ENCODE data around the gene MORN1.
A peak's percentile ranks its signal among the peaks of the same experiment; 100 is the strongest.
"Not testable (repeated sequence)": the region's sequence is repeated elsewhere in the genome, so short reads cannot be mapped to it uniquely, and the experiment has no call there.

Gene MORN1

GRCh38 chr1:2391041-2391930, at the start of gene MORN1, which contains the start of gene RER1:
Gene MORN1, minus strand, starts transcription at chr1:2391554. Its CDS starts 21 bp downstream, at chr1:2391533.
Gene RER1, plus strand, starts transcription at chr1:2391841. Its CDS starts 3,950 bp downstream, at chr1:2395791.
- peak; percentile 97 to 98 for DNase-seq (ENCODE audit: low read depth in 2 of 2)

- DNase-seq (ENCODE audit: low read depth in 2 of 2) = not testable (repeated sequence)
Observed at GRCh38 chr1:2440346-2440745, 49.0 kb upstream of the MORN1 start.

DNA sequence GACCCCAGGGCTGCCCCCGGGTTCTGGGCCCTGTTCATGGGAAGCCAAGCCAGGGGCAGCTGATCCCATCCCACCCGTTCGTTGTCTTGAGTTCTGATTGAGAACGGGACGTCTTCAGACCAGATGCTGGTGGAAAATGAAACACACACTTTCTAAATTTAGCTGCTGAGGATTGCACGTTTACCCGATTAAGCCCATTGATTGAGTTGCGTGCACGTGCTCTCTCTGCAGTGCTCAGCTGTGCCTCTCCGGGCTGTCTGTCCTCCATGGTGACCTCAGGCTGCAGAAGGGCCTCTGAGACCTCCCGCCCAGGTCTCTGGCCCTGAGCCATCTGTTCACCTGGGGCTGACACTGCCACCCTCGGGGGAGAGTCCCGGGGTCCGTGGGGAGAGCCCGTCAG, 48.0 kb upstream of the MORN1 start:
- DNase-seq (ENCODE audit: low read depth in 2 of 2) = no peak

- no peak for DNase-seq (ENCODE audit: low read depth in 2 of 2)
Observed at GRCh38 chr1:2438641-2439040, 47.3 kb upstream of the MORN1 start.

- no peak for DNase-seq (ENCODE audit: low read depth in 2 of 2)
Observed at GRCh38 chr1:2438038-2438437, 46.7 kb upstream of the MORN1 start.

GRCh38 chr1:2437617-2438016, 46.3 kb upstream of the MORN1 start:
- no peak for DNase-seq (ENCODE audit: low read depth in 2 of 2)

- no peak for DNase-seq (ENCODE audit: low read depth in 2 of 2)
Observed at GRCh38 chr1:2436876-2437275, 45.5 kb upstream of the MORN1 start.

DNA sequence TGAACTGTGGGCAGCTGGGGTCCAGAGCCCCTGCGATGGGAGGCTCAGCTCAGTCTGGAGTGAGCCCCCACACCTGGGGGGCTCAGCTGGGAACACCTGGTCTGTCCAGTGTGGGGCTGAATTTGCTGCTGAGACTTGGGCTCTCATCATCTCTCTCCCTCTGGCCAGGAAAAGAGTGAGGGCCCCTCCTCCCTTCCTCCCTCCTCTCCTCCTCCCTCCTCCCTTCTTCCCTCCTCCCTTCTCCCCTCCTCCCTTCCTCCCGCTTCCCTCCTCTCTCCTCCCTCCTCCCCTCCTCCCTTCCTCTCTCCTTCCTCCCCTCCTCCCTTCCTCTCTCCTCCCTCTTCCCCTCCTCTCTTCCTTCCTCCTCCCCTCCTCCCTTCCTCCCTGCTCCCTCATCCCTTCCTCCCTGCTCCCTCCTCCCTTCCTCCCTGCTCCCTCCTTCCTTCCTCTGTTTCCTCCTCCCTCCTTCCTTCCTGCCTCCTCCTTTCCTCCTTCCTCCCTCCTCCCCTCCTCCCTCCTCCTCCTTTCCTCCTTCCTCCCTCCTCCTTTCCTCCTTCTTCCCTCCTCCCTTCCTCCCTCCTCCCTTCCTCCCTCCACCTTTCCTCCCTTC, 44.5 kb upstream of the MORN1 start:
- DNase-seq (ENCODE audit: low read depth in 2 of 2) = no peak

GRCh38 chr1:2435091-2435490, 43.7 kb upstream of the MORN1 start:
- no peak for DNase-seq (ENCODE audit: low read depth in 2 of 2)

DNA sequence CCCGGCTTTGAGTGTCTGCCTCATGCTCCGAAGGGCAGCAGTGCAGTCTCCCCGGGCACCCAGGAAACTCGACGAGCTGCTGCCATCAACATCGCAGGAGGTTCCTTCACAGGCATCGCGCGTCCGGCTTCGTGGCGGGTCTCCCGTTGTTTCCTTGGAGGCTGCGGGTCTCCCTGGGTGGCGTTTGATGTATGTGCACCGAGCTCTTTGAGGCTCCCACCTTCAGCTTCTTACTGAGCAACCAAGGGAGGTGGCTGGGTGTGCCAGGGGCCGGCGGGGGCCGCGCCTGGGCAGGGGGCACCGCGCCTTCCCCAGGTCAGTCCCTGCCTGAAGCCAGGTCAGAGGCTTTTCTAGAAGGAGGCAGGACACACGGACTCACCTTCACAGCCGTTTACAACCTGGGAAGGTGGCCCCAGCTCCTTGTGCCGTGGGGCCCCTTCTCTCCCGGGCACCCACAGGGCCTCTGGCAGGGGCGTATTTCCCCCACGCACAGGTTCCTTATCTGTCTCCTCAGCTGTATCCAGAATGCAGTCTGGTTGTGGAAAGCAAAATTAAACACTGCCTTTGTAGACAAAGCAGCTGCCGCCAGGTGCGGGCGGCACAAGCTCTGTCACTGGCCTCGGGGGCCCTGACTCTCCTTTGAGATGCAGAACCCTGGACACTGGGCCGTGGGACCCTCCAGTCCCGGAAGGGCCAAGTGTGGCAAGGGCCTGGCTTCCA, 42.7 kb upstream of the MORN1 start:
- DNase-seq (ENCODE audit: low read depth in 2 of 2) = no peak

- no peak for DNase-seq (ENCODE audit: low read depth in 2 of 2)
Observed at GRCh38 chr1:2433196-2433595, 41.8 kb upstream of the MORN1 start.

DNA sequence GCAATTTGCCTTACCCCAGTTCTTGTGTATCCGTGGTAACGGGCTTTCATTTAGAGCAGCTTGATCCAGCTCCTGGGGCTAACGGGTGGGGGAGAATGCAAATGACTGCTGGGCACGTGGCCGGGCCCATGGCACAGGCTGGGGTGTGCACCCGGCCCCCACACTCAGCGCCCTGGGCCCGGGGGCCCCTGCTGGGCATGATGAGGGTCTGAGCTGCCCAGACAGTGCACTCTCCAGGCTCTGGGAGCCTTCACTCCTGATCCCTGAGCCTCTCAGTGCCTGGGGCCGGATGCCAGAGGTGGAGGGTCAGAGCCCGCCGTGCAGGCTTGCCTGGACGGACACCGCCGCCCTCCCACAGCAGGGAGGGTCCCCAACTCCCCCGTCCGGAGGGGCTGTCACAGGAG, 41.1 kb upstream of the MORN1 start:
- DNase-seq (ENCODE audit: low read depth in 2 of 2) = no peak

DNA sequence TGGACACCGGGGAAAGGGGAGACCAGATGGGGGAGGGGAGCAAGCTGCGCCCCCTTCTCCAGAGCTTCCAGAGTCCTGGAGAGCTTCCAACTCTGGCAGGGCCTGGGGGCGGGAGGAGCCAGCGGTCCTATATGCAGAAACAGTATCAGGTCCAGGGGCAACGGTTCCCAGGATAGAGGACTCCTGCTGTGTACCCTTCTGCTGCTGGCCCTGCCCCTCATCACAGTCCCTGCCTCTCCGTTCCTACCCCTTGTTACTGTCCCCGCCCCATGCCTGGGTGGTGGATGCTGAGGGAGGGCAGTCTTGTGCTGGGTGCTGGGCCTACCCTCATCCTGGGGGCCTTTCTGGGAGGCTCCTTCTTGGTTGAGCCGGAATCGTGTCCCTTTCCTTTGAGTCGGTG, 40.2 kb upstream of the MORN1 start:
- DNase-seq (ENCODE audit: low read depth in 2 of 2) = no peak

GRCh38 chr1:2431103-2431502, 39.7 kb upstream of the MORN1 start:
- DNase-seq (ENCODE audit: low read depth in 2 of 2) = no peak

GRCh38 chr1:2430592-2430973, 39.2 kb upstream of the MORN1 start:
- DNase-seq (ENCODE audit: low read depth in 2 of 2) = no peak

DNA sequence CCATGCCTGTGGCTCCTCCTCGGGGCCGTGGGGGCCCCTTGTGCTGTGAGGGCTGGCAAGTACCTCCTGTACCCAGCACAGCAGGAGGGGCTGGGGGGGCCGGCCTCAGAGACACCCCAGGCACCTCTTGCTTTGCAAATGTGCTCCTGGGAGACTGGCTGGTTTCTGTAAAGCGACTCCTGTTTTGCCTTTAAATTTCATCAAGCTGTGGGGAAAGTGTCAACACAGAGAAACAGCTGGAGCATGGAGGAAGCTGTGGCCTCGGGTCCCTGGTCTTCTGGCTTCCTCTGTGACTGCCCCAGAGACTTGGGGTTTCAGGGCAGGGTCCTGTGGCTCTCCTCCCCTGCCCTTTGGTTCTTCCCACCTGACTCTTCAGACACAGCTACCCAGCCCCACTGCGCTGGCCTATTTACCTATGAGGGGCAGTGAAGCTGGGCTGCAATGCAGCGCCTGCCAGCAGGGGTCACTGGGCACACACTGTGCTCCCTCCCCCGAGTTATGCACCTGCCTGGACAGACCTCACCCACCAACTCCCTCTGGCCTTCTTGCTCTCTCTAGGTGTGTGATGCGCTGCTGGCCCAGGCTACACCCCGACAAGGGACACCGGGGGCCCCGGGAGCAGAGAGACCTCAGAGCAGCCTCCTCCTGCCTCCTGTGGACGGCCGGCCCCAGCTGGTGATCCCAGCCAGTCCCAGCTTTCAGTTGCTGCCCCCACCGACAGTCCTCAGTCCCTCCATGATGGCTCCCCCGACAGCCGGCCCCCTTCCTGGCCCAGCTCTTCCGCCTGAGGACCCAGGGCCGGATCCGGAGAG, 38.6 kb upstream of the MORN1 start:
- DNase-seq (ENCODE audit: low read depth in 2 of 2) = no peak

DNA sequence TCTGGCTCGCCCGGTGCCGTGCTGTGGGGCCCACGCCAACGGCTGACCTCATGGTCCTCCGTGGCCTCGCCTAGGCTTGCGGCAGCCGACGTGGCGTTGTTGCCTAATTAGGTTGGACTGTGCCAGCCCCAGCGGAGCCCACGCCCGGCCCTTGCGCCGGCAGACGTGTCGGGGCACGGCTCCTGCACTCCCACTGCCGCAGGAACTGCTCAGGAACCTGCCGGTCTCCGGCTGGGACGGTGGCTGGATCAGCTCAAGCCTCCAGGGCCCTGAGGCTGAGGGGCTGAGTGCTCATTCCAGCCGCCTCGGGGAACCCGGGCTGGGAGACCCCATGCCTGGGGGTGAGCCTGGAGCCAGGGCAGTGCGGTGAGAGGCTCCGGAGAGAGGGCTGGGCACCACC, 37.1 kb upstream of the MORN1 start:
- DNase-seq (ENCODE audit: low read depth in 2 of 2) = no peak

DNA sequence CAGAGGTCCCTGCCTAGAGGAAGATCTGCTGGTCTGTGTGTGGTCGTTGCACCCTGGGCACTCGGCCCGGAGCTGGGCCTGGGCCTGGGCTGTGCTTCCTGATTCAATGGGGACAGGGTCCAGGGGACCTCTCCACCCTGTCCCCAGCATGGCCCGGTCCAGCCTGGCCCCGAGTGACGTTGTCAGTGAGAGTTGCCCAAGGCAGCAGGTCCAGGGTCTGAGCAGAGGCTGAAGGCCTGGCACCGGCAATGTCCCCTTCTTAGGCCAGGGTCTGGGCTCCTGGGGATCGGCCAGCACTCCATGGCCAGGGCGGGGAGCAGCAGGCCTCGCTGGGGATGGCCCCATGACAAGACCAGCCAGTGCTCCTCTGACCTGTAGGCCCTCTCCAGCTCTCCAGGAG, 36.6 kb upstream of the MORN1 start:
- no peak for DNase-seq (ENCODE audit: low read depth in 2 of 2)

DNA sequence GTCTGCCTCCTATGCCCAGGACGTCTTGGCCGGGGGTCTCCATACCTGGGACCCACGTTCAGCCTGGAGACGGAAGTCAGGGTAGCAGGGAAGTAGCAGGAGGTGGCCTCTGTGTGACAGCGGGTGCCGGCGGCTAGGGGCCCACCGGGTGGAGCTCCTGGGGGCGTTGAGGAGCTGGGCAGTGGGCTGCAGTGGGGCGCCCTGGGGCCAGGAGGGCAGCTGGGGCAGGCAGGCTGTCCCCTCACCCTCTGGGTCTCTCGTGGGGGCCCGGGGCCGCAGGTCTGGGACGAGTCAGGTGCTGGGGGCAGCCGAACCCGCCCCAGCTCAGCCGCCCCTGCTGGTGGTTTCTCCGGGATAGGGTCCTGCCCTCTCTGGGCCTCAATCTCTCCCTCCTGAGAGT, 35.7 kb upstream of the MORN1 start:
- DNase-seq (ENCODE audit: low read depth in 2 of 2) = no peak

DNA sequence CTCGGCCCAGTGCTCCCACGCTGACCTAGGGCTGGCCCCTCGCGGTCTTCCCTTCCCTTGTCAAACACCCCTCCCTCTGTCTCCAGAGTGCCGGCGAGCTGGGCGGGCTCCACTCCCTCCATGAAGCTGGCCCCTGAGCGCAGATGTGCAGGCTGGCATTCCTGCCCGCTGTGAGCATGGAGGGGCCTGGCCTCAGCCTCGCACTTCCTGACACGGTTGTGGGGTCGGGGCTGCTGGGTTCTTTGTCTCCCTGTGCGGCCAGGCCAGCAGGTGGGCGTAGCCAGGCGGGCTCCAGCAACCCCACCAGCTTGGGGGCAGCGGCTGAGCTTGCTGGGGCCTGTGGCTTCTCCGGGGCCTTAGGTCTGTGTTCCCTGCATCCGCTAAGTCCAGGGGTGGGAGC, 35.2 kb upstream of the MORN1 start:
- DNase-seq (ENCODE audit: low read depth in 2 of 2) = no peak

GRCh38 chr1:2425892-2426291, 34.5 kb upstream of the MORN1 start:
- DNase-seq (ENCODE audit: low read depth in 2 of 2) = no peak

DNA sequence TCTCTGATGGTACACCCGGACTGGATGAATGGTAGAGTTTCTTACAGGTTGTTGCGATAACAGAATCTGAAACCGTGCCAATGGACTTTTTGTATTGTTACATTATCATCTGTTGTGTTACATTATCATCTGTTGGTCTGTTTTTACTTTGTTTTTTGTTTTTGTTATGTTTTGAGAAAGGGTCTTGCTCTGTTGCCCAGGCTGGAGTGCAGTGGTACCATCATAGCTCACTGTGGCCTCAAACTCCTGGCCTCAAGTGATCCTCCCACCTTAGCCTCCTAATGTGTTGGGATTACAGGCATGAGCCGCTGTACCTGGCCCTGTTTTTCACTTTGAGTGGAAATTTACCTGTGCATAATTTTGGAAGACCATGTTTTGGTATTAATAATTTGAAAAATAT, 31.2 kb upstream of the MORN1 start:
- no peak for DNase-seq (ENCODE audit: low read depth in 2 of 2)

Data from stimulated activated CD8-positive, alpha-beta memory T cell treated with anti-CD3 and anti-CD28 coated beads, Interleukin-2, amount 100 ng/mL, for 1 hour (primary cell).